OCI-LY3 (cell line): ENCODE data around the gene TMPO.
A peak's percentile ranks its signal among the peaks of the same experiment; 100 is the strongest.

Experiments
- H2AFZ ChIP-seq: fragments of 200-600, 300-600 bp; shearing (Covaris generic); 2 replicates; pipeline ENCODE4 v1.6.0; 2014; ENCODE audit warnings: antibody characterized with exemption, low read depth, low read length
- H3K27ac ChIP-seq: fragments of 200-600, 300-600 bp; sonication (generic); 2 replicates; pipeline ENCODE4 v1.5.1; 2014; ENCODE audit warnings: mild to moderate bottlenecking, low read length, moderate library complexity, mixed read lengths
- H3K27me3 ChIP-seq: fragments of 200-600, 300-600 bp; sonication (generic); 2 replicates; pipeline ENCODE4 v1.6.1; 2014; ENCODE audit warnings: low read depth, low read length, mixed read lengths
- H3K36me3 ChIP-seq: fragments of 200-600, 300-600 bp; sonication (generic); replicated peaks from 2 replicates; pipeline ENCODE3; 2014; ENCODE audit warnings: low read depth, low read length, mixed read lengths
- H3K4me1 ChIP-seq: fragments of 300-600, 200-600 bp; sonication (generic); 2 replicates; pipeline ENCODE4 v1.6.1; 2014; ENCODE audit warnings: low read length, mixed read lengths
- H3K4me2 ChIP-seq: fragments of 200-600, 300-600 bp; sonication (generic); 2 replicates; pipeline ENCODE4 v1.6.1; 2014; ENCODE audit warnings: low read length, mixed read lengths
- H3K4me3 ChIP-seq: fragments of 300-600, 200-600 bp; sonication (generic); 2 replicates; pipeline ENCODE4 v1.5.1; 2014; ENCODE audit warnings: antibody characterized with exemption, mild to moderate bottlenecking, low read length, moderate library complexity
- H3K79me2 ChIP-seq: fragments of 300-600, 200-600 bp; shearing (Covaris generic); 2 replicates; pipeline ENCODE4 v1.6.1; 2014; ENCODE audit warnings: mild to moderate bottlenecking, low read length, mixed read lengths
- H3K9ac ChIP-seq: fragments of 300-600, 200-600 bp; shearing (Covaris generic); 2 replicates; pipeline ENCODE4 v1.6.0; 2014; ENCODE audit warnings: mild to moderate bottlenecking, low read length, moderate library complexity
- H3K9me3 ChIP-seq: fragments of 200-600, 300-600 bp; shearing (Covaris generic); 2 replicates; pipeline ENCODE4 v1.6.1; 2014; ENCODE audit warnings: low read length, mixed read lengths; ENCODE audit not compliant: insufficient read depth
- H4K20me1 ChIP-seq: fragments of 200-600, 300-600 bp; sonication (generic); 2 replicates; pipeline ENCODE4 v1.6.1; 2016; ENCODE audit warnings: low read length, mixed read lengths; ENCODE audit not compliant: insufficient read depth
- CTCF ChIP-seq: fragments of 200-600, 300-600 bp; sonication (generic); IDR thresholded peaks from 2 replicates; pipeline ENCODE4 v1.5.1; 2014; ENCODE audit warnings: antibody characterized with exemption, low read length, low read depth
- EZH2phosphoT487 ChIP-seq: fragments of 200-600 bp; shearing (Covaris generic); IDR thresholded peaks from 2 replicates; pipeline ENCODE4 v1.6.1; 2018; ENCODE audit warnings: antibody characterized with exemption, mixed run types, low read depth

The TMPO gene

GRCh38 chr12:98592825-98593322, 77.5 kb downstream of the TMPO start:
- peaks cover 16% of the 10 kb centered on the region for H3K4me1 ChIP-seq
- H3K36me3 ChIP-seq = peaks cover 34% of the 10 kb centered on the region
- H3K9ac ChIP-seq = peak overlapping the region; percentile 82
- H3K27me3 ChIP-seq = no peaks in the 10 kb centered on the region
- peak overlapping the region; percentile 77 for H2AFZ ChIP-seq
- TF ChIP-seq CTCF (no peak), EZH2phosphoT487 (no peak)
- H3K79me2 ChIP-seq = peaks cover 50% of the 10 kb centered on the region
- peak overlapping the region; percentile 39; the same call in 1 of the 2 replicates for H3K27ac ChIP-seq
- H3K4me3 ChIP-seq = peak overlapping the region; percentile 98
- peaks cover 23% of the 10 kb centered on the region for H4K20me1 ChIP-seq
- H3K4me2 ChIP-seq = peak overlapping the region; percentile 97
- H3K9me3 ChIP-seq = no peaks in the 10 kb centered on the region

GRCh38 chr12:98593351-98594049, 78.1 kb downstream of the TMPO start, which contains the start of gene SLC25A3:
TSS of gene SLC25A3 (plus strand) at chr12:98593686. CDS start at chr12:98593979, 293 bp downstream.
- no peaks in the 10 kb centered on the region for H3K27me3 ChIP-seq
- H3K4me3 ChIP-seq = peak within 1 kb of the TSS; percentile 98
- peaks cover 28% of the 10 kb centered on the region for H4K20me1 ChIP-seq
- H3K9ac ChIP-seq = peak within 1 kb of the TSS; percentile 98
- H2AFZ ChIP-seq = peak within 1 kb of the TSS; percentile 77
- peaks cover 56% of the 10 kb centered on the region for H3K79me2 ChIP-seq
- peaks cover 16% of the 10 kb centered on the region for H3K4me1 ChIP-seq
- H3K4me2 ChIP-seq = peak within 1 kb of the TSS; percentile 97
- H3K9me3 ChIP-seq = no peaks in the 10 kb centered on the region
- H3K27ac ChIP-seq = peak within 1 kb of the TSS; percentile 67
- TF ChIP-seq EZH2phosphoT487 (no peak), CTCF (no peak)
- peaks cover 40% of the 10 kb centered on the region for H3K36me3 ChIP-seq

GRCh38 chr12:98594050-98594835, 78.9 kb downstream of the TMPO start:
- Histone ChIP-seq H3K4me2 (peak overlapping the region; percentile 88), H3K27me3 (no peaks in the 10 kb centered on the region), H3K9me3 (no peaks in the 10 kb centered on the region), H3K9ac (peak overlapping the region; percentile 98), H3K27ac (peak overlapping the region; percentile 67), H2AFZ (no peak overlapping the region), H4K20me1 (peaks cover 28% of the 10 kb centered on the region), H3K36me3 (peaks cover 42% of the 10 kb centered on the region), H3K4me1 (peaks cover 16% of the 10 kb centered on the region), H3K79me2 (peaks cover 56% of the 10 kb centered on the region), H3K4me3 (peak overlapping the region; percentile 98)
- TF ChIP-seq CTCF (no peak), EZH2phosphoT487 (no peak)
